Thyroid gland (tissue), 4 donors: ENCODE results near the gene SALL1.

ENCODE experiments used
- CTCF ChIP-seq, 6 experiments: fragments of 200-600 bp in 3 of 6; fragments of 450-650 bp in 3 of 6; sonication (generic) in 3 of 6; IDR thresholded peaks; one replicate each; pipeline ENCODE4 v1.5.1; 2016 to 2019; ENCODE audit warnings: antibody characterized with exemption in 6 of 6, mild to moderate bottlenecking in 2 of 6, inconsistent platforms in 1 of 6, moderate library complexity in 1 of 6
- POLR2A ChIP-seq, 2 donors: fragments of 450-650 bp; IDR thresholded peaks; one replicate each; pipeline ENCODE4 v1.6.1; 2017; ENCODE audit warnings: antibody characterized with exemption in 2 of 2, mild to moderate bottlenecking in 2 of 2, moderate library complexity in 1 of 2

DNA sequence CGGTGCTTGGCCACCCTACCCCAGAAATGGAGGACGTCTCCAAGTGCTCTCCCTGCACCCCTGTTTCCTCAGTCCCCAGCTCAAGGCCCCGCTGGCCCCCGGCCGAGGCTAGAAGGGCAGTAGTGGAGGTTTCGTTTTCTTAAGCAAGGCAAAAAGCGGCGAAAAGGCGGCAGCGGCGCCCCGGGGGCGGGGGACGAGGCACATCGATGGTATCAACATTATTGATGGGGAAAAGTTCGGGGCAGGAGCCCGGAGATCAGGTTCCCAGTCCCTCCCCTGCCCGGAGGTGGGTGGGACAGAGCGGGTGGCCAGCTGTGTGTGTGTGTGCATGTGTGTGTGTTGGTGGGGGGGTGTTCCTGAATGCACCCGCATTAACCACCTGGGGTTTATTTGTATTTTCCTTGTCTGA, 4.1 kb upstream of the SALL1 start:
- TF ChIP-seq CTCF (IDR thresholded peaks at IDR 0.05) = no peak
- TF ChIP-seq POLR2A (IDR thresholded peaks at IDR 0.05) = peak in 1 of 2 donors; percentile 58
